ENCODE data around the gene HSD17B13.

The HSD17B13 gene, protein sequence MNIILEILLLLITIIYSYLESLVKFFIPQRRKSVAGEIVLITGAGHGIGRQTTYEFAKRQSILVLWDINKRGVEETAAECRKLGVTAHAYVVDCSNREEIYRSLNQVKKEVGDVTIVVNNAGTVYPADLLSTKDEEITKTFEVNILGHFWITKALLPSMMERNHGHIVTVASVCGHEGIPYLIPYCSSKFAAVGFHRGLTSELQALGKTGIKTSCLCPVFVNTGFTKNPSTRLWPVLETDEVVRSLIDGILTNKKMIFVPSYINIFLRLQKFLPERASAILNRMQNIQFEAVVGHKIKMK

DNA sequence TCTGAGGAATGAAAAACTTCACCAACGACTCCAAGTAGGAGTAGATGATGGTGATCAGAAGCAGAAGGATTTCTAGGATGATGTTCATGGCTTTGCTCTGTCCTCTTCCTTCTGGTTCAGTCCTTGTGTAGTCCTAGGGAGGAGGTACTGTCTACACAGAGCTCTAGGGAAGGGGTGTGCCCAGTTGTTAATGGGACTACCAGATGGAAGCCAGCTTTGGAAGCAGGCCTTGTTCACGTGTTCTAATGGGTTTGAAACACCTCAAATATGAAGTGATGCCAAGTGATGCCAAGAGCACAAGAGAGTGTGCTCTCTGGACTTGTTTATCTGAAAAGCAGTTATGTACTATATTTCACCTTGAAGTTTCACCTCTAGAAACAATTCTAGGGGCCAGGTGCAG lies at the start of gene HSD17B13:
HSD17B13 (minus strand) TSS at position 129 of the 400 bp plus-strand sequence; CDS start at position 88, 41 bp downstream.
- no peak within 1 kb of the TSS for H3K9ac ChIP-seq (ENCODE audit: low read length in 2 of 2)
- no peak within 1 kb of the TSS for H3K4me3 ChIP-seq (ENCODE audit: low read length in 2 of 2)
- no peaks in the 10 kb centered on the region for H3K4me1 ChIP-seq (ENCODE audit: control insufficient read depth, insufficient read depth, low read length)
- H3K9me3 ChIP-seq (ENCODE audit: control insufficient read depth in 2 of 2, low read length in 2 of 2) = no peaks in the 10 kb centered on the region
- no peaks in the 10 kb centered on the region for H3K27me3 ChIP-seq (ENCODE audit: control insufficient read depth in 1 of 2, insufficient read depth in 2 of 2, low read length in 2 of 2)
- no peaks in the 10 kb centered on the region for H3K36me3 ChIP-seq (ENCODE audit: control insufficient read depth in 2 of 2, insufficient read depth in 2 of 2, low read length in 2 of 2)
- H3K27ac ChIP-seq (ENCODE audit: low read length) = no peak within 1 kb of the TSS

- Histone ChIP-seq H3K9me3 (ENCODE audit: control insufficient read depth in 2 of 2, low read length in 2 of 2) (no peaks in the 10 kb centered on the region), H3K4me3 (ENCODE audit: low read length in 2 of 2) (no peak overlapping the region), H3K27me3 (ENCODE audit: control insufficient read depth in 1 of 2, insufficient read depth in 2 of 2, low read length in 2 of 2) (no peaks in the 10 kb centered on the region), H3K9ac (ENCODE audit: low read length in 2 of 2) (no peak overlapping the region), H3K27ac (ENCODE audit: low read length) (no peak overlapping the region), H3K4me1 (ENCODE audit: control insufficient read depth, insufficient read depth, low read length) (no peaks in the 10 kb centered on the region), H3K36me3 (ENCODE audit: control insufficient read depth in 2 of 2, insufficient read depth in 2 of 2, low read length in 2 of 2) (peaks cover 17 to 23% of the 10 kb centered on the region in 2 donors)
Observed at GRCh38 chr4:87370068-87370467, 47.4 kb upstream of the HSD17B13 start.

DNA sequence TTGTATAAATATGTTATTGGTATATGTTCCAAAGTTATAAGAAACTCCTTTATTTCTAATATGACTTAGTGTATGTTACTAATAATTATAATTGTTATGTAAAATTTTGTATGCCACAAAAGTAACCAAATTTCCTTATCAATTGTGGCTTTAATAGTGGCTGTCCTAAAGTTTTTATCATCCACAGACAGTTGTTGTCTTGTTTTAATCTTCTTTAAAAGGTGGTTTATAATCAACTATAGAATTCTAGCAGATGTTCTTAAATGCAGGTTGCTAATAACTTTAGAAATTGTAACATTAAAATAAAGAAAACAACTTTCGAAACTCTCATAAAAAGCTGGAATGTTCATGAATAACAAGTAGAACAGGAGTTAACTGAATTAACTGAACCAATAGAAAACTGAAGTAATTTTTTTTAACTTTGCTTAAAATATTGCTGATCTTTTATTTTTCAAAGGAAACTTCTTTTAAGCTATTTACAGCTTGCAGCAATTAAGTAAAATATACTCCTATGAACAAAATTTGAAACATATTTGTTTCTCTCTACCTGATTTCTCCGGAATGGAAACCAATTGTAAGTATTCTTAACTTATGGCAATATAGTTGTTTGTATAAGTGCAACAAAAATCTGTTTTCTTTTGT lies 44.0 kb upstream of the HSD17B13 start:
- H3K27me3 ChIP-seq (ENCODE audit: control insufficient read depth in 1 of 2, insufficient read depth in 2 of 2, low read length in 2 of 2) = no peaks in the 10 kb centered on the region
- peaks cover 10 to 12% of the 10 kb centered on the region in 2 donors for H3K36me3 ChIP-seq (ENCODE audit: control insufficient read depth in 2 of 2, insufficient read depth in 2 of 2, low read length in 2 of 2)

DNA sequence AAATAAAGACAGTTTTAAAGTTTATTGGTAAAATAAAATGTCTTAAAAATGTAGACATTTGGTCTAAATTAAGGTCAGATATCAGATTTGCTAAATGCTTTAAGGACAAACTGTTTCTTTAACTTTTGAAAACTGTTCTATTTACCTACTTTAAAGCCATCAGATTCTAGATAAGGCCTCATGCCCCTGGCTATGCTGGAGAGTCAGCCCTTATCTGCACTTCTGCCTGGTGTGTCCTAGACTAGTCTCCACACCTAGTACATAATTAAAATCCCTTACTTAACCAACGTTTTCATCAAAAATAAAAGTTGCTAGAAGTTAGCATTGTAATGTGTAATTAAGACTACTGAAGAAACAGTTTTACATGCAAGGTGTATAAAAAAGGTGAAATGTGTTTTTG lies 42.7 kb upstream of the HSD17B13 start:
- Histone ChIP-seq H3K36me3 (ENCODE audit: control insufficient read depth in 2 of 2, insufficient read depth in 2 of 2, low read length in 2 of 2) (peaks cover 4 to 7% of the 10 kb centered on the region in 2 donors), H3K27me3 (ENCODE audit: control insufficient read depth in 1 of 2, insufficient read depth in 2 of 2, low read length in 2 of 2) (no peaks in the 10 kb centered on the region), H3K4me1 (ENCODE audit: control insufficient read depth, insufficient read depth, low read length) (no peaks in the 10 kb centered on the region), H3K4me3 (ENCODE audit: low read length in 2 of 2) (no peak overlapping the region), H3K9me3 (ENCODE audit: control insufficient read depth in 2 of 2, low read length in 2 of 2) (no peaks in the 10 kb centered on the region), H3K9ac (ENCODE audit: low read length in 2 of 2) (no peak overlapping the region), H3K27ac (ENCODE audit: low read length) (no peak overlapping the region)

More for the DNA sequence above, 44.0 kb upstream of the HSD17B13 start:
- Histone ChIP-seq H3K9ac (ENCODE audit: low read length in 2 of 2) (no peak overlapping the region), H3K4me3 (ENCODE audit: low read length in 2 of 2) (no peak overlapping the region), H3K27ac (ENCODE audit: low read length) (no peak overlapping the region), H3K9me3 (ENCODE audit: control insufficient read depth in 2 of 2, low read length in 2 of 2) (no peaks in the 10 kb centered on the region), H3K4me1 (ENCODE audit: control insufficient read depth, insufficient read depth, low read length) (no peaks in the 10 kb centered on the region)

DNA sequence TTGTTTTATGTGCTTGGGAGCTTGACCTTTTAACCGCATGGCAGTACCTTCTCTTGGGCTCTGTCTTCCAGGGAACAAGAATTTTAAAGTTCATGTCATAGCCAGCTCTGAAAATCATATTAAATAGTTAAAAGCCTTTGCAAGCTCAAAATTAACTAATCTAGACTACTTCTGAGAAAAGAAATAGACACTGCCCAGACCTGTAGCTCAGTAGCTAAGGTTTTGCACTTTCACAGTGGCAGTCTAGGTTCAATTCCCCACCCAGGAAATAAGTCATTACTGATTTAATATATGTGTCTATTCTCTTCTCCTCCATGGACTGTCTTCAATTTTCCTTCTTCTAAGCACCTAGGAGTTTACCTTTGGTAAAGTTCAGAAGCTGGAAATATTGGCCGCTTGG lies 40.9 kb upstream of the HSD17B13 start:
- Histone ChIP-seq H3K36me3 (ENCODE audit: control insufficient read depth in 2 of 2, insufficient read depth in 2 of 2, low read length in 2 of 2) (peaks cover 4 to 7% of the 10 kb centered on the region in 2 donors), H3K4me1 (ENCODE audit: control insufficient read depth, insufficient read depth, low read length) (no peaks in the 10 kb centered on the region), H3K27ac (ENCODE audit: low read length) (no peak overlapping the region), H3K4me3 (ENCODE audit: low read length in 2 of 2) (no peak overlapping the region), H3K27me3 (ENCODE audit: control insufficient read depth in 1 of 2, insufficient read depth in 2 of 2, low read length in 2 of 2) (no peaks in the 10 kb centered on the region), H3K9me3 (ENCODE audit: control insufficient read depth in 2 of 2, low read length in 2 of 2) (no peaks in the 10 kb centered on the region), H3K9ac (ENCODE audit: low read length in 2 of 2) (no peak overlapping the region)

- H3K9me3 ChIP-seq (ENCODE audit: control insufficient read depth in 2 of 2, low read length in 2 of 2) = no peaks in the 10 kb centered on the region
- H3K9ac ChIP-seq (ENCODE audit: low read length in 2 of 2) = no peak overlapping the region
- H3K36me3 ChIP-seq (ENCODE audit: control insufficient read depth in 2 of 2, insufficient read depth in 2 of 2, low read length in 2 of 2) = peaks cover 4 to 12% of the 10 kb centered on the region in 2 donors
- no peak overlapping the region for H3K4me3 ChIP-seq (ENCODE audit: low read length in 2 of 2)
- no peaks in the 10 kb centered on the region for H3K4me1 ChIP-seq (ENCODE audit: control insufficient read depth, insufficient read depth, low read length)
- H3K27me3 ChIP-seq (ENCODE audit: control insufficient read depth in 1 of 2, insufficient read depth in 2 of 2, low read length in 2 of 2) = no peaks in the 10 kb centered on the region
- no peak overlapping the region for H3K27ac ChIP-seq (ENCODE audit: low read length)
Observed at GRCh38 chr4:87360338-87360935, 37.8 kb upstream of the HSD17B13 start.

- no peaks in the 10 kb centered on the region for H3K27me3 ChIP-seq (ENCODE audit: control insufficient read depth in 1 of 2, insufficient read depth in 2 of 2, low read length in 2 of 2)
- H3K4me3 ChIP-seq (ENCODE audit: low read length in 2 of 2) = no peak overlapping the region
- H3K4me1 ChIP-seq (ENCODE audit: control insufficient read depth, insufficient read depth, low read length) = peaks cover 3% of the 10 kb centered on the region
- H3K9ac ChIP-seq (ENCODE audit: low read length in 2 of 2) = no peak overlapping the region
- H3K36me3 ChIP-seq (ENCODE audit: control insufficient read depth in 2 of 2, insufficient read depth in 2 of 2, low read length in 2 of 2) = peaks cover 0 to 8% of the 10 kb centered on the region in 2 donors
- no peak overlapping the region for H3K27ac ChIP-seq (ENCODE audit: low read length)
- H3K9me3 ChIP-seq (ENCODE audit: control insufficient read depth in 2 of 2, low read length in 2 of 2) = no peaks in the 10 kb centered on the region
Observed at GRCh38 chr4:87359258-87359657, 36.6 kb upstream of the HSD17B13 start.

DNA sequence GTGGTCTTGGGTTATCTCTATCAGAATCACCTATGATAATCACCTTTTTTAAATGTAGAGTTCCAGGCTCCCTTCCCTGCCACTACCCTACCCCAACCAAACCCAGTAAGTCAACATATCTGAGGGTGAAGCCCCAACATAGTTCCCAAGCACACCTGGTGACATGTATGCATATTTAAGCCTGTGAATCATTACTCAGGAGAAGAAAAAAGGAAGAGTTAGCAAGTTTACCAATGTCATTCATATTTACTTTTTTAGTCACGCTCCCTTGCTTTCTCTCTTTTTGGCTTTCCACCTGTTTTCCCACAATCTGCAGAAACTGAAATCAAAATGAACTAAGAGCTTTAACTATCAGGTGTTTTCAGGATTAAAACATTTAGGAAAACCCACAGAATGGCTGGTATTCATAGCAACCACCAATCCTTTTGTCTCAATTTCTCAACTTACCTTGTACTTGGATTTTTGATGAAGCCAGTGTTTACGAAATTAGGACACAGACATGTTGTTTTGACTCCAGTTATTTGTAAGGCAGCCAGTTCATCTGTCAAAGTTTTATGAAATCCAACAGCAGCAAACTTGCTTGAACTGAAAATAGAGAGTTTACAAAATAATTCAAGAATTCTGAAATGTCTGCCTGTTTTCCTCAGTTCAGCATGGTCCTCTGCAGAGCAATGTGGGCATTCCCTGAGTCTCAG lies 34.3 kb upstream of the HSD17B13 start:
- H3K4me3 ChIP-seq (ENCODE audit: low read length in 2 of 2) = no peak overlapping the region
- no peaks in the 10 kb centered on the region for H3K27me3 ChIP-seq (ENCODE audit: control insufficient read depth in 1 of 2, insufficient read depth in 2 of 2, low read length in 2 of 2)
- H3K27ac ChIP-seq (ENCODE audit: low read length) = no peak overlapping the region
- no peaks in the 10 kb centered on the region for H3K9me3 ChIP-seq (ENCODE audit: control insufficient read depth in 2 of 2, low read length in 2 of 2)
- H3K4me1 ChIP-seq (ENCODE audit: control insufficient read depth, insufficient read depth, low read length) = peaks cover 3% of the 10 kb centered on the region
- peaks cover 0 to 8% of the 10 kb centered on the region in 2 donors for H3K36me3 ChIP-seq (ENCODE audit: control insufficient read depth in 2 of 2, insufficient read depth in 2 of 2, low read length in 2 of 2)
- H3K9ac ChIP-seq (ENCODE audit: low read length in 2 of 2) = no peak overlapping the region

DNA sequence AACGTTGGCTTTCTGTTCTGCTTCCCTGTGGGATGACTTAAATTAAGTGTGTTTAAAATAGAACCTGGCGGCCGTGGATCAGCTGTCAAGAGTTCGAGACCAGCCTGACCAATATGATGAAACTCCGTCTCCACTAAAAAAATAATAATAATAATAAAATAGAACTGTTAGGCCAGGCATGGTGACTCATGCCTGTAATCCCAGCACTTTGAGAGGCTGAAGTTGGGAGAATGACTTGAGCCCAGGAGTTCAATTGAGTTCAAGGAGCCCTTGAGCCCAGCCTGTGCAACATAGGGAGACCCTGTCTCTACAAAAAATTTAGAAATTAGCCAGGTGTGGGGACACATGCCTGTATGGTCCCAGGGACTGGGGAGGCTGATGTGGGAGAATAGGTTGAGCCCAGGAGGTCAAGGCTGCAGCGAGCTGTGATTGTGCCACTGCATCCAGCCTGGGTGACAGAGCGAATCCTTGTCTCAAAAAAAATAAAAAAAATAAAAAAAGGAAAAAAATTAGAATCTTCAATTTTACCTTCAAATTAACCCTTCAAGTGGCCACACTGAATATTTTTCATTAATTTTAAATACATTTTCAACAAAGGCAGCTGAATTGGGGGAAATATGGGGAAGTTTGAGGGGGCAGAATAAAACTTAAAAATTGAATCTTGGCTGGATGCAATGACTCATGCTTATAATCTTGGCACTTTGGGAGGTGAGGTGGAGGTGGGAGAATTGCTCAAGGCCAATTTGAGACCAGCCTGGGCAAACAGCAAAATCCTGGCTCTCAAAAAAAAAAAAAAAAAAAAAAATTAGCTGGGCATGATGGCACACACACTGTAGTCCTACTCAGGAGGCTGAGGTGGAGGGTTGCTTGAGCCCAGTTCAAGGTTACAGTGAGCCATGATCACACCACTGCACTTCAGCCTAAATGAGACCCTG lies 31.8 kb upstream of the HSD17B13 start:
- Histone ChIP-seq H3K27ac (ENCODE audit: low read length) (no peak overlapping the region), H3K27me3 (ENCODE audit: control insufficient read depth in 1 of 2, insufficient read depth in 2 of 2, low read length in 2 of 2) (no peaks in the 10 kb centered on the region), H3K36me3 (ENCODE audit: control insufficient read depth in 2 of 2, insufficient read depth in 2 of 2, low read length in 2 of 2) (peaks cover 0 to 8% of the 10 kb centered on the region in 2 donors), H3K9me3 (ENCODE audit: control insufficient read depth in 2 of 2, low read length in 2 of 2) (no peaks in the 10 kb centered on the region), H3K4me3 (ENCODE audit: low read length in 2 of 2) (no peak overlapping the region), H3K4me1 (ENCODE audit: control insufficient read depth, insufficient read depth, low read length) (peaks cover 3% of the 10 kb centered on the region), H3K9ac (ENCODE audit: low read length in 2 of 2) (no peak overlapping the region)

DNA sequence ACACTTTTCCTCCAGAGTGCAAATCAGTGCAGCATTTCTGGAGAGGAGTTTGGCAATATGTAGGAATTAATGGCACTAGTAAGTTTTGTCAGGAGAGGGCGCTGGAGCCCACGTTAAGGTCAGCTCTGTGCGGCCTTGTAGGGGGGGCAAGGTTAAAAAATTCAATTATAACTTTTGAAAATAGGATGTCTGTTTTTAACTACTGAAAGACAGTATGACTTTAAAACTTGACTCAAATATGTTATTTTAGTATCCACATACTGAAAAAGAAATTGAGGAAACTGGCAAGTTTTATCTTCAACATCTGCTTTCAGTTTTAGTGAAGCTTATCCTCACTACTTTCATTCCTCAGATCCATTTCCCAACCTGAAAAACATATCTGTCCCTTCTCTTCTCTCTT lies 30.9 kb upstream of the HSD17B13 start:
- peaks cover 3% of the 10 kb centered on the region for H3K4me1 ChIP-seq (ENCODE audit: control insufficient read depth, insufficient read depth, low read length)
- peaks cover 0 to 8% of the 10 kb centered on the region in 2 donors for H3K36me3 ChIP-seq (ENCODE audit: control insufficient read depth in 2 of 2, insufficient read depth in 2 of 2, low read length in 2 of 2)
- no peaks in the 10 kb centered on the region for H3K9me3 ChIP-seq (ENCODE audit: control insufficient read depth in 2 of 2, low read length in 2 of 2)
- no peak overlapping the region for H3K9ac ChIP-seq (ENCODE audit: low read length in 2 of 2)
- no peak overlapping the region for H3K27ac ChIP-seq (ENCODE audit: low read length)
- no peak overlapping the region for H3K4me3 ChIP-seq (ENCODE audit: low read length in 2 of 2)
- H3K27me3 ChIP-seq (ENCODE audit: control insufficient read depth in 1 of 2, insufficient read depth in 2 of 2, low read length in 2 of 2) = no peaks in the 10 kb centered on the region
